GM12865 (cell line): ENCODE data around the gene VARS2.
"Not testable (repeated sequence)": the region's sequence is repeated elsewhere in the genome, so short reads cannot be mapped to it uniquely, and the experiment has no call there.

Experiments
- DNase-seq: peaks from one replicate; pipeline ENCODE4 v3.0.0; 2010; ENCODE audit warnings: low read depth
- H3K4me3 ChIP-seq: 2 replicates; pipeline ENCODE4 v1.5.1; 2011; ENCODE audit warnings: mild to moderate bottlenecking, low read depth, low read length, control low read depth
- TF ChIP-seq, protein P1 (sequence below): IDR thresholded peaks from 2 replicates; pipeline ENCODE4 v1.5.1; 2011; ENCODE audit warnings: low read length, control low read depth, low read depth, inconsistent platforms; ENCODE audit not compliant: insufficient read depth; ENCODE audit errors: missing control alignments

The VARS2 gene

DNA sequence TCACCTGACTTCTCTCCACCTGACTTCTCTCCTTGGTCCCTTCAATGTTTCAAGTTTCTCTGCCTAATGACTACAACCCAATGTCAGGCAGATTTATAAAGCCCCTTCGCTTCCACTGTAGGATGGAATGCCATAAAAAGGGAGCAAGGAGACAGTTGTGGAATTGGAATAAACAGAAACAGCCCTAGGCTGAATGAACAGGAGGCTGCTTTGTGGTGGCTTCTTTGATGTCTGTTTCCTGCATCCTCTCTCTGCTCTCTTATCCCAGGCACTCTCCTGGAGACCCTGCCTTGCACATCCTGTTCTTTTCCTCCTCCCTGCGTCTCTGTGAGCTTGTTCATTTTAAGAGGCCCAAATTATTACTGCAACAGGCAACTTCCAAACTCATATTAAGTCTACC lies 43.7 kb downstream of the VARS2 start:
- DNase-seq = no peak
- TF ChIP-seq, protein P1, sequence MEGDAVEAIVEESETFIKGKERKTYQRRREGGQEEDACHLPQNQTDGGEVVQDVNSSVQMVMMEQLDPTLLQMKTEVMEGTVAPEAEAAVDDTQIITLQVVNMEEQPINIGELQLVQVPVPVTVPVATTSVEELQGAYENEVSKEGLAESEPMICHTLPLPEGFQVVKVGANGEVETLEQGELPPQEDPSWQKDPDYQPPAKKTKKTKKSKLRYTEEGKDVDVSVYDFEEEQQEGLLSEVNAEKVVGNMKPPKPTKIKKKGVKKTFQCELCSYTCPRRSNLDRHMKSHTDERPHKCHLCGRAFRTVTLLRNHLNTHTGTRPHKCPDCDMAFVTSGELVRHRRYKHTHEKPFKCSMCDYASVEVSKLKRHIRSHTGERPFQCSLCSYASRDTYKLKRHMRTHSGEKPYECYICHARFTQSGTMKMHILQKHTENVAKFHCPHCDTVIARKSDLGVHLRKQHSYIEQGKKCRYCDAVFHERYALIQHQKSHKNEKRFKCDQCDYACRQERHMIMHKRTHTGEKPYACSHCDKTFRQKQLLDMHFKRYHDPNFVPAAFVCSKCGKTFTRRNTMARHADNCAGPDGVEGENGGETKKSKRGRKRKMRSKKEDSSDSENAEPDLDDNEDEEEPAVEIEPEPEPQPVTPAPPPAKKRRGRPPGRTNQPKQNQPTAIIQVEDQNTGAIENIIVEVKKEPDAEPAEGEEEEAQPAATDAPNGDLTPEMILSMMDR = no peak
- no peak overlapping the region for H3K4me3 ChIP-seq

DNA sequence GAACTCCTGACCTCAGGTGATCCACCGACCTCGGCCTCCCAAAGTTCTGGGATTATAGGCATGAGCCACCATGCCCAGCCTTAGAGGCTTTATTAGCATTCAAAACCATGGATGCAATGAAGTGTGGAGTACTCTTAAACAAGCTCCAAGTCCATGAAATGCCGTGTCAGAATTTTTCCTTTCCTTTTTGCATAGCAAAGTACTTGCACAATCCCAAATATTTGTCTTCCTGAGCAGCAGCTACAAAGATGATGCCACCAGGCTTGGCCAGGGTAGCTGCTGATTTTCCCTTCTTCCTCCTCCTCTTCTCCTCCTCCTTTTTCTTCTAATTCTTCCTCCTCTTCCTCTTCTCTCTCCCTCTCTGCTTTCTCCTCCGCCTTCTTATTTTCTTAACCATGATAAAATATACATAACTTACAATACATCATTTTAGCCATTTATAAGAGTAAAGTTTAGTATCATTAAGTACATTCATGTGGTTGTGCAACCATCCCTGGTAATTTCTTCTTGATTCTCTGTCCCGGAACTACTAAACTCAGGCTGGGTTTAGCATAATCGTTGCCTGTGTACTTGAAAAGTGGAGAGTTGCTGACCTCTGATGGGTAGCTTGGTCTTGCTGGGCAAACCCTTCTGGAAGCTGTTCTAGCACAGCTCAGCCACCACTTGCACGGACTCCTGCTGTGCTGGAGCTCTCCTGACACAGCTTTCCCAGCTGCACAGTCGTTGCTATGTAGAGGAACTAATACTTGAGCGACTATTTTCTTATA lies 47.1 kb downstream of the VARS2 start:
- no peak overlapping the region for H3K4me3 ChIP-seq
- TF ChIP-seq, protein P1 = no peak
- DNase-seq = no peak

DNA sequence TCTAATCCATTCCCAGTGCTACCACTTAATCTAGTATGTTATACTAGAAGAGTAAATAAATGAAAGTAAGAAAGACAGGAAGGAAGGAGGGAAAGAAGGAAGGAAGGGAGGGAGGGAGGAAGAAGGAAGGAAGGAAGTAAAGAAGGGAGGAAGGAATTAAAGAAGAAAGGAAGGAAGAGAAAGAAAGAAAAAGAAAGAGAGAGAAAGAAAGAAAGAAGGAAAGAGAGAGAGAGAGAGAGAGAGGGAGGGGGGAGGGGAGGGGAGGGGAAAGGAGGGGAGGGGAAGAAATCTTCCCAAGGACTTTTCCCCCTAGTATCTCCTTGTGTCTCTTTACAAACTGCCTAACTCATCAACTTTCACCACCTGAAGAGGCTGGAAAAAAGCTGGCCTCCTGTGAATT lies 48.7 kb downstream of the VARS2 start:
- H3K4me3 ChIP-seq = no peak overlapping the region
- TF ChIP-seq, protein P1 = no peak
- no peak for DNase-seq

DNA sequence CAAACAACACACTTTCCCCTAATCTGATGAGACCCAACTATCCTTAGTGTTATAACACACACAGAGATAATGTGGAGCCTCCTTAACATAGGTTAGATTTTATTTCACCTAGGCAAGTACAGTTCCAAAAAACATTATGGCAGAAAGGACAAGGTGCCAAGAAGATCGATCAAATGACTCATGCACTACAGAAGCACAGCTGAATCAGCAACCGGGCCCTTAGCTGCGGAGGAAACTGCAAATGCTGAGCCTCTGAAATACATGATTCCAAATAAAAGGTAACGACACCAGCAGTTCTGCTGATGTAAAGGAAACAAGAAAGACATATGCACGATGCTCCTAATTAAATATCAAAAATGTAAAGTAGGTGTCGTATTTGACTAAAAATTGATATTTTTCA lies 49.6 kb downstream of the VARS2 start:
- DNase-seq = no peak
- H3K4me3 ChIP-seq = no peak overlapping the region
- TF ChIP-seq, protein P1 = no peak

DNA sequence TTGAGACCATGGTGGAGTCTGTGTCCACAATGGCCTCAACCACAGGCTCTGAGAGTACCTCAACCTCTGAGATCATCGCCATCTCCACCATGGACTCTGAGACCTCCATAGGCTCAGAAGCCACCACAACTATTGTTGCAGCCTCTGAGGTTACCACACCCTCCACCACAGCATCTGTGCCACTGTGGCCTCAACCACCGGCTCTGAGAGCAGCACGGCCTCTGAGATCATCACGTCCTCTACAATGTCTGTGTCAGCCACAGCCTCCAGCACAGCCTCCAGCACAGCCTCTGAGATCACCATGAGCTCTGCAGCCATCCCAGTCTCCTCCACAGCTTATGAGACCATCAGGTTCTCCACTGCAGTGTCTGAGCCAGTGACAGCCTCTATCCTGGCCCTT lies 50.0 kb downstream of the VARS2 start:
- no peak for DNase-seq
- H3K4me3 ChIP-seq = no peak overlapping the region
- TF ChIP-seq, protein P1 = no peak

DNA sequence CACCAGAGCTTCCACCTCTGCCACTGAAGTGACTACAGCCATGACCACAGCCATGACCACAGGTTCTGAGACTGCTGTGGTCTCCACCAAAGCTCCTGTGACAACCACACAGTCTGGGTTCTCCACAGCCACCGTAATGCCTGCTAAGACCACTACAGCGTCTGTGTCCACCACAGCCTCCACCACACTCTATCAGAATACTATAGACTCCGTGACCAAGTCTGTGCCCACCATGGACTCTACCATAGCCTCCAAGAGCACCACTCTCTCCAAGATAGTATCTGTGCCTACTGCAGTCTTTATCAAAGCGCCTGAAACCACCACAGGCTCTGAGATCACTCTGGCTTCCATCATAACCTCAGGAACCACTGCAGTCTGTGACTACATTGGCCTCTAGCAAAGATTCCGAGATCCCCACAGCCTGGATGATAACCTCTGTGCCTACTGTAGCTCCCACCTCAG lies 51.1 kb downstream of the VARS2 start:
- DNase-seq = peak; percentile 28
- TF ChIP-seq, protein P1 = no peak
- H3K4me3 ChIP-seq = no peak overlapping the region

DNA sequence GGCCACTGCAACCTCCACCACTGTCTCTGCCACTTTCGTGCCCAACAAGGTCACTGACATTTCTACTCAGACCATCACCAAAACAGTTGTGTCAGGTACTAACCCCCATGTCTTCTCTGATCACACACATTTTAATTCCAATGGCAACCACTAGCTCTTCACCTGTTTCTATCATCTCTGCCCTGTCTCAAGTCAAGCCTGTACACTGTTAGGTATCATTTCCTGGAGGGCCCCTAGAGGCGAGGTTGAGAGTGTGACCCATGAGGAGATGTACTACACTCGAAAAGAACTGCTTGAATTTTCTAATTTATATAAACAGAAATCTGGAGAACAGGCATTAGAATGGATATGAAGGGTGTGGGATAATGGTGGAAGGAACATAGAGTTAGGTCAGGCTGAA lies 52.1 kb downstream of the VARS2 start:
- TF ChIP-seq, protein P1 = peak; percentile 9
- H3K4me3 ChIP-seq = no peak overlapping the region
- no peak for DNase-seq

DNA sequence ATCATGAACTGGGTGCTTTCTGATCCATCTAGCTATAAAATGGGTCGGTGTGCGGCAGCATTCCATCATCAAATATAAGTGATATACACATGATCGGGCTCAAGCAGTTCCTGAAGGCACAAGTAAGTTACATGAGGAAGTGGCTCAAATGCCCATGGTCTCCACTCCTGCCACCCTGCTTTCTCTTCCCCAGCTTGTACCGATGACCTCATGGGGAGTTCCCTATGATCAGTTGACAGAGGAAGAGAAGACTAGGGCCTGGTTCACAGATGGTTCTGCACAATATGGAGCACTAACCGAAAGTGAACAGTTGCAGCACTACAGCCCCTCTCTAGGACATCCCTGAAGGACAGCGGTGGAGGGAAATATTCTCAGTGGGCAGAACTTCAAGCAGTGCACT lies 55.1 kb downstream of the VARS2 start:
- DNase-seq = peak; percentile 28
- H3K4me3 ChIP-seq = not testable (repeated sequence)
